ENCODE measurements around the gene LRRIQ3. TPM values are rescaled to one million over a fixed set of nuclear protein-coding genes. Genes with fewer than 3 reads are reported as not detected.
"Not testable (repeated sequence)": the region's sequence is repeated elsewhere in the genome, so short reads cannot be mapped to it uniquely, and the experiment has no call there.

Gene LRRIQ3
- total RNA-seq, 2 experiments from 2014 or later, result 2.3 to 2.5 TPM

- intact Hi-C loops (cut with micrococcal nuclease; ENCODE audit: unreplicated experiment), result no loop called here
Measured at GRCh38 chr1:74193908-74194307, 4.1 kb downstream of the LRRIQ3 start.

GRCh38 chr1:74180490-74180889 is 17.5 kb downstream of the LRRIQ3 start:
- Histone ChIP-seq H3K9me2 (ENCODE audit: insufficient read depth, low read length) (no peaks in the 10 kb centered on the region), H4K20me1 (ENCODE audit: insufficient read depth, low read length) (no peaks in the 10 kb centered on the region), H3K4me1 (ENCODE audit: insufficient read depth, low read length, poor library complexity, severe bottlenecking) (no peaks in the 10 kb centered on the region), H3K27ac (ENCODE audit: low read depth, low read length, poor library complexity, severe bottlenecking) (no peak overlapping the region), H2AFZ (ENCODE audit: low read length) (no peak overlapping the region), H3K9me3 (ENCODE audit: low read length) (no peaks in the 10 kb centered on the region), H3K79me2 (ENCODE audit: insufficient read depth, low read depth, low read length) (no peaks in the 10 kb centered on the region), H3K36me3 (ENCODE audit: insufficient read depth, low read length) (no peaks in the 10 kb centered on the region), H3K4me3 (ENCODE audit: low read depth, low read length, poor library complexity, severe bottlenecking) (no peak overlapping the region), H3K4me2 (ENCODE audit: low read length) (no peak overlapping the region)
- no peak for DNase-seq (ENCODE audit: low spot score)
- CTCF ChIA-PET (ENCODE audit: unreplicated experiment), result no interaction called here
- TF ChIP-seq EZH2phosphoT487 (IDR thresholded peaks at IDR 0.05; ENCODE audit: borderline replicate concordance, low read depth, low read length), result no peak
- TF ChIP-seq, protein P1, sequence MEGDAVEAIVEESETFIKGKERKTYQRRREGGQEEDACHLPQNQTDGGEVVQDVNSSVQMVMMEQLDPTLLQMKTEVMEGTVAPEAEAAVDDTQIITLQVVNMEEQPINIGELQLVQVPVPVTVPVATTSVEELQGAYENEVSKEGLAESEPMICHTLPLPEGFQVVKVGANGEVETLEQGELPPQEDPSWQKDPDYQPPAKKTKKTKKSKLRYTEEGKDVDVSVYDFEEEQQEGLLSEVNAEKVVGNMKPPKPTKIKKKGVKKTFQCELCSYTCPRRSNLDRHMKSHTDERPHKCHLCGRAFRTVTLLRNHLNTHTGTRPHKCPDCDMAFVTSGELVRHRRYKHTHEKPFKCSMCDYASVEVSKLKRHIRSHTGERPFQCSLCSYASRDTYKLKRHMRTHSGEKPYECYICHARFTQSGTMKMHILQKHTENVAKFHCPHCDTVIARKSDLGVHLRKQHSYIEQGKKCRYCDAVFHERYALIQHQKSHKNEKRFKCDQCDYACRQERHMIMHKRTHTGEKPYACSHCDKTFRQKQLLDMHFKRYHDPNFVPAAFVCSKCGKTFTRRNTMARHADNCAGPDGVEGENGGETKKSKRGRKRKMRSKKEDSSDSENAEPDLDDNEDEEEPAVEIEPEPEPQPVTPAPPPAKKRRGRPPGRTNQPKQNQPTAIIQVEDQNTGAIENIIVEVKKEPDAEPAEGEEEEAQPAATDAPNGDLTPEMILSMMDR (conservative IDR thresholded peaks at IDR 0.05; ENCODE audit: low read length), result no peak
- intact Hi-C loops (cut with micrococcal nuclease; ENCODE audit: unreplicated experiment), result no loop called here
- POLR2A ChIA-PET, result no interaction called here
- BruUV-seq (replicated peaks), result no TSS peak

More at GRCh38 chr1:74193908-74194307, 4.1 kb downstream of the LRRIQ3 start:
- Histone ChIP-seq H2AFZ (ENCODE audit: low read length) (no peak overlapping the region), H3K79me2 (ENCODE audit: insufficient read depth, low read depth, low read length) (no peaks in the 10 kb centered on the region), H3K4me3 (ENCODE audit: low read depth, low read length, poor library complexity, severe bottlenecking) (no peak overlapping the region), H3K4me1 (ENCODE audit: insufficient read depth, low read length, poor library complexity, severe bottlenecking) (peaks cover 8% of the 10 kb centered on the region), H4K20me1 (ENCODE audit: insufficient read depth, low read length) (no peaks in the 10 kb centered on the region), H3K9me2 (ENCODE audit: insufficient read depth, low read length) (no peaks in the 10 kb centered on the region), H3K4me2 (ENCODE audit: low read length) (no peak overlapping the region), H3K36me3 (ENCODE audit: insufficient read depth, low read length) (no peaks in the 10 kb centered on the region), H3K27ac (ENCODE audit: low read depth, low read length, poor library complexity, severe bottlenecking) (no peak overlapping the region), H3K9me3 (ENCODE audit: low read length) (no peaks in the 10 kb centered on the region)
- BruUV-seq (replicated peaks), result no TSS peak
- POLR2A ChIA-PET, result interaction anchor here (1.1 kb wide), 1 partner anchor 10 kb away, joined by 3 read pairs; no protein-coding TSS in a partner anchor
- DNase-seq (ENCODE audit: low spot score), result no peak
- TF ChIP-seq, protein P1 (conservative IDR thresholded peaks at IDR 0.05; ENCODE audit: low read length), result no peak
- TF ChIP-seq EZH2phosphoT487 (IDR thresholded peaks at IDR 0.05; ENCODE audit: borderline replicate concordance, low read depth, low read length), result no peak
- CTCF ChIA-PET (ENCODE audit: unreplicated experiment), result no interaction called here

- H3K4me3 ChIP-seq (ENCODE audit: low read depth, low read length, poor library complexity, severe bottlenecking); intact Hi-C loops (cut with micrococcal nuclease; ENCODE audit: unreplicated experiment); H3K4me1 ChIP-seq (ENCODE audit: insufficient read depth, low read length, poor library complexity, severe bottlenecking); POLR2A ChIA-PET; BruUV-seq (replicated peaks); DNase-seq (ENCODE audit: low spot score); CTCF ChIA-PET (ENCODE audit: unreplicated experiment); H3K4me2 ChIP-seq (ENCODE audit: low read length); H3K9me3 ChIP-seq (ENCODE audit: low read length); H2AFZ ChIP-seq (ENCODE audit: low read length); H3K79me2 ChIP-seq (ENCODE audit: insufficient read depth, low read depth, low read length); H4K20me1 ChIP-seq (ENCODE audit: insufficient read depth, low read length); H3K9me2 ChIP-seq (ENCODE audit: insufficient read depth, low read length); H3K36me3 ChIP-seq (ENCODE audit: insufficient read depth, low read length); H3K27ac ChIP-seq (ENCODE audit: low read depth, low read length, poor library complexity, severe bottlenecking): not testable (repeated sequence)
Measured at GRCh38 chr1:74174423-74174822, 23.6 kb downstream of the LRRIQ3 start.

Data from OCI-LY7 (cell line).